OCI-LY7 (cell line): ENCODE measurements around the gene GRHL1.

Source experiments
- EZH2phosphoT487 ChIP-seq: fragments of 200-600 bp; sonication (generic); IDR thresholded peaks from 2 replicates; pipeline ENCODE4 v1.6.1; 2018; ENCODE audit warnings: low read depth, borderline replicate concordance, mild to moderate bottlenecking, mixed run types, antibody characterized with exemption, low read length, moderate library complexity, mixed read lengths
- TF ChIP-seq, protein P1 (sequence below): fragments of 200-600 bp; sonication (generic); conservative IDR thresholded peaks from 2 replicates; pipeline ENCODE4 v1.5.1; 2014; ENCODE audit warnings: mild to moderate bottlenecking, antibody characterized with exemption, low read length, moderate library complexity, mixed read lengths

GRCh38 chr2:9965119-9965822 lies 13.8 kb downstream of the GRHL1 start:
- TF ChIP-seq, protein P1, sequence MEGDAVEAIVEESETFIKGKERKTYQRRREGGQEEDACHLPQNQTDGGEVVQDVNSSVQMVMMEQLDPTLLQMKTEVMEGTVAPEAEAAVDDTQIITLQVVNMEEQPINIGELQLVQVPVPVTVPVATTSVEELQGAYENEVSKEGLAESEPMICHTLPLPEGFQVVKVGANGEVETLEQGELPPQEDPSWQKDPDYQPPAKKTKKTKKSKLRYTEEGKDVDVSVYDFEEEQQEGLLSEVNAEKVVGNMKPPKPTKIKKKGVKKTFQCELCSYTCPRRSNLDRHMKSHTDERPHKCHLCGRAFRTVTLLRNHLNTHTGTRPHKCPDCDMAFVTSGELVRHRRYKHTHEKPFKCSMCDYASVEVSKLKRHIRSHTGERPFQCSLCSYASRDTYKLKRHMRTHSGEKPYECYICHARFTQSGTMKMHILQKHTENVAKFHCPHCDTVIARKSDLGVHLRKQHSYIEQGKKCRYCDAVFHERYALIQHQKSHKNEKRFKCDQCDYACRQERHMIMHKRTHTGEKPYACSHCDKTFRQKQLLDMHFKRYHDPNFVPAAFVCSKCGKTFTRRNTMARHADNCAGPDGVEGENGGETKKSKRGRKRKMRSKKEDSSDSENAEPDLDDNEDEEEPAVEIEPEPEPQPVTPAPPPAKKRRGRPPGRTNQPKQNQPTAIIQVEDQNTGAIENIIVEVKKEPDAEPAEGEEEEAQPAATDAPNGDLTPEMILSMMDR: no peak
- no peak for TF ChIP-seq EZH2phosphoT487
